ENCODE data around the gene ZC3H12D. TPM values are rescaled to one million over a fixed set of nuclear protein-coding genes. Genes with fewer than 3 reads are reported as not detected.

The ZC3H12D gene
- total RNA-seq, result under 0.01 and 0.37 TPM in 2 replicates

DNA sequence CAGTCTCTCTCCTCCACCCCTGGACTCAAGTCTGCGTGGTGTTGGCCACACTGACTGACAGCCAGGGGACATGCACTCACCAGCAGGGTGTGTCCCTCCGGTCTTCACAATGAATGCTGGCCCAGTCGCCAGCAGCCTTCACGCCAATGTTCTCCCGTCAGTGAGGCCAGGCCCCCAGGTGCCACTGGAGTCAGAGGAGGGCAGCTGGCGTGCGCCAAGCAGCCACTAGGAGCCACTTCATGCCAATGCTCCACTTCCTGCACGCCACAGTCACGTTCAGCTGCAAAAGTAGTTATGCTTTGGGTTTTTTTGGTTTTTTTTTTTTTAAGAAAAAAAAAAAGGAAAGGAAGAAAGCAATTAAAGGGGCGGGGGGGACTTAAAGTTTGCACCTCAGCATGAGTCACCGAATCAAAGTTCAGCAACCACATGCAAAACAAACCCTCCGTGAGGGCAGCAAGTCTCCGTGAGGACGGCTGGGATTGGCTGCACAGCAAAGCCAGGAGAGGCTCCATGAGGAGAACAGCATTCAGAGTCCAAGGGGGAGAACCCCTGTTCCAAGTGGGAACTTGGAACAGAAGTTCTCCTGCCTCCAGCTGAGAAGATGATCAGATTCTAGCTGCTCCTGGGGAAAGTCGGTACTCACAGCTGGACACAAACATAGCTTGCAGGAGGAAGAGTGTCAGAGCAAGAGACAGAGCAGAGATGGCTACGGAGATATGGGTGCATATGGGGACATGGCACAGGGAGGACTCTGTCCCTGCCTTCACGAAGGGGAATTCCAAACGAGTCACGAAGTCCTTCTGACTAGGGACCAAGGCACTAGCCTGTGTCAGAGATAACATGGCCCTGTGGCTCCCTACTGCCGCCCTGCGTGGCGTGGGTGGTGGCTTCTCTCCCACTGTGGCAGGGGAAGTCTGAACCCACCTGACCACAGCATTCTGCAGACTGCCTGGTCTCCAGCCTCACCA is at the start of gene ZC3H12D:
Gene ZC3H12D (minus strand): TSS at position 282 of the 968 bp plus-strand sequence. CDS start 10,471 bp downstream, outside the sequence.

DNA sequence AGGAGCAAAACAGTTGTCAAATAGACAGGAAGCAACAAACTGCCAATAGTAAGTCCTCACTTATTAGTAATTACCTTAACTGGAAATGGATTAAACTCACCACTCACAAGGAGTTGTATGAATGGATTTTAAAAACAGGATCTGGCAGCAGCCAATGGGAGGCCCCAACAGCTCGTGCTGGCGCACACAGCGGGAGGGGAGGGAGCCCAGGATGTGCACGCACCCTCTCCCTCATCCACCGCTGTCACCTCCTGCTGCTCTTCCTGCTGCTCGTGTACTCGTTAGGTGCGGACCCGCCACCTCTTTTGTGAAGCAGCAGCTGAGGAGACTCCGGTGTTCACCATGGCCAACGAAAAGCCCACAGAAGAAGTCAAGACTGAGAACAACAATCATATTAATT is 84.8 kb downstream of the ZC3H12D start, which contains the start of gene SUMO4:
Gene SUMO4 (plus strand): TSS at position 213 of the 400 bp plus-strand sequence. CDS start 130 bp downstream, at position 343.

Small RNA genes lying within 50 kb of the gene (small RNA-seq; reads per million reads assigned to genes)
- 0.11 reads per million for gene RNU7-3P

Other genes with a start within 250 kb of the ZC3H12D start
- gene TAB2, start 167.3 kb downstream of the ZC3H12D start, total RNA-seq, result 15.4 and 17.8 TPM in 2 replicates
- gene SUMO4, start 84.8 kb downstream of the ZC3H12D start, total RNA-seq, result 1.8 and 2.7 TPM in 2 replicates
- gene PPIL4, start 61.0 kb upstream of the ZC3H12D start, total RNA-seq, result 21.3 and 23.3 TPM in 2 replicates
- 37.1 and 53.6 TPM in 2 replicates for gene GINM1, start 81.4 kb upstream of the ZC3H12D start, total RNA-seq
- gene KATNA1, start 163.7 kb upstream of the ZC3H12D start, total RNA-seq, result 19.8 and 23.1 TPM in 2 replicates
- 18.4 and 21.7 TPM in 2 replicates for gene LATS1, start 233.1 kb upstream of the ZC3H12D start, total RNA-seq